DMS53 treated with DMSO at 0.1 percent for 48 hours (cell line): ENCODE results near the gene AHNAK.
A peak's percentile ranks its signal among the peaks of the same experiment; 100 is the strongest.
"Not testable (repeated sequence)": the region's sequence is repeated elsewhere in the genome, so short reads cannot be mapped to it uniquely, and the experiment has no call there.

Source experiments
- DNase-seq: peaks from one replicate; lab custom pipeline; 2025; ENCODE audit not compliant: unreplicated experiment; lab: John Stamatoyannopoulos, UW

Gene AHNAK

GRCh38 chr11:62552485-62553079, 6.0 kb upstream of the AHNAK start:
- no peak for DNase-seq

- DNase-seq: not testable (repeated sequence)
Measured at GRCh38 chr11:62550478-62550877, 3.9 kb upstream of the AHNAK start.

DNA sequence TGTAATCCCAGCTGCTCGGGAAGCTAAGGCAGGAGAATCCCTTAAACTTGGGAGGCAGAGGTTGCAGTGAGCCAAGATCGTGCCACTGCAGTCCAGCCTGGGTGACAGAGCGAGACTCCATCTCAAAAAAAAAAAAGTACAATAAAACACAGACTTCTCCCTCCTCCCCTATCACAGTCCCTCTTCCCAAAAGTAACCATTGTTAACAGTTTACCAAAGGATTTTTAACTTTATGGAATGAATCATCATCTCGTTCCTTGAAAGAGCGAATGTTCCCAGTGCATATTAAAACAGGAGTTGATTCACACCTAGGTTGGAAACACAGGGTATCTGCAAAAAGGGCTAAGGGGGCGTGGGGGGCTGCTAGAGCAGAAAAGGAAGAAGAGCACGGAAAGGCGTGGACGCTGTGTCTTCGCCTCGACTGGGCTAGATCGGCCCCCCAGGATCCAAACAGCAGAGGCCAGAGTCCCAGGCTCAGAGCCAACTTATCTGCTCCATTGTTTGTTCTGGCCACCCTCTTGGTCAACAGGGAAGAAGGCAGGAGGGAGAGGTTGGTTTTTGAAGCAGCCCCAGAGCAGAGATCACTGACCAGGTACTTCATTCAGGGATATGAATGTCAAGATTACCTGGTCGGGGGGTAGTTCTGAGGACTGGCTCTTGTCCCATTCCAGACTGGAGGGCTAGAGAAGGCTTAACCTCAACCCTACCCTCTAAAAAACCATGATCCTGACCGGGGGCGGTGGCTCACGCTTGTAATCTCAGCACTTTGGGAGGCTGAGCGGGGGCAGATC, 2.1 kb upstream of the AHNAK start:
- no peak for DNase-seq

DNA sequence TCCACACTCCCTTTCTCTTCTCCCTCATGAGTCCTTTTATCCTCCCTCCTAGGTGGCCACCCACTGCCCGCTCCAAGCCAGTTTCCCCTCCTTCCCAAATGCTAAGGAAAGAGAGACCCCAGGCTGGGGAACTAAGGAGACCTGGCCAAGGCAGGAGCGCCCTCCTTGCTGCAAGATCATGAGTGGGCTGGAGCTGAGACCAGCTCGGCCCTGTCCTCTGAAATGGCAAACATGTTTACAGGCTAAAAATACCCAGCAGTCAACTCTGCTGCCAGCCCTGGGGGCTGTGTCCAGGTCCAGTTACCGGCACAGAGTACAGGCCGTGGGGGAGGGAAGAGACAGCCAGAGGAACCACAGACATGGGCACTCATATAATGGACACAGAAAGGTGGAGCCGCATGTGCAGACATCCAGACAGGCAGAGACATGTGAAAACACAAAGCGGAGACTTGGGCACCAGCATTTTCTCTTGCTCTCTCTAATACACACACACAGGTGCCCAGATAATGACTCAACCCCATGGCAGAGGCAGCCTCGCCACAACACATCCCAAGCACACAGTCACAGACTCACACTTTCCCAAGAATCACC, 1.2 kb upstream of the AHNAK start:
- DNase-seq: no peak

- no peak for DNase-seq
Measured at GRCh38 chr11:62546929-62547625, 471 bp upstream of the AHNAK start.

DNA sequence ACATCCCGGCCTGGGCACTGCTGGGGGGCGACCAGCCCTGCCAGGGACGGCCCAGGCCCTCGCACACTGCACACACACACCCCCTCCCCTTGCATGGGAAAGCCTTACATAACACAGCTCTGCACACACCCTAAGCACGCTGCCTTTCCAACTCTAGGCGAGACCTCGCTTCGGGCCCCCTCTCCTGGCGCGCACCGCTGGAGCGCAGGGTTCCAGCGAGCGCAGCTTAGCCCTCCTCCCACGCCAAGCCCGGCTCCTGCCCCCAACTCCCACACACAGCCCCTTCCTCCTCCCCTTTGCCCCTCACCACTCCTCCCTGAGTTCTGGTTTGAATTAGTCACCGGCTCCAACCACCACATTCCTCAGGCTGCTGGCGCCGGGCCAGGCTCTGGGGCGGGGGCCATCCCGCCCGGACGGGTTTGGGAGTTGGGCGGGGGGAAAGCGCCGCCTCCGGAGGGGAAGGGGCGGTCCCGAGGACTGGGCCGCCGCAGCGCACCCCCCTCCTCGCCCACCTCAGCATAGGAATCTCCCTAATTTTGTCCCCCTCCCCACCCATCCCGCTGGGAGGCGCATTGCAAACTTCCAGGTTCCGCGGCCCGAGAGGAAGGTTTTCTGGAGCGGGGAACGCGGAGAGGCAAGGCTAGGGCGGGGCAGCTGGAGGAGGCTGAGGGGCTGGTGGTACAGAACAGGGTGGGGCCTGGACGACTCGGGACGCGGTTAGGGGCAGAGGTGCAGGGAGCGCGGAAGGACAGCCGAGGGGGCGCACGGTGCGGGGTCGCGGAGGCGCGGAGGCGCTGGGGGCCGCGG, 966 bp downstream of the AHNAK start:
- DNase-seq: no peak

DNA sequence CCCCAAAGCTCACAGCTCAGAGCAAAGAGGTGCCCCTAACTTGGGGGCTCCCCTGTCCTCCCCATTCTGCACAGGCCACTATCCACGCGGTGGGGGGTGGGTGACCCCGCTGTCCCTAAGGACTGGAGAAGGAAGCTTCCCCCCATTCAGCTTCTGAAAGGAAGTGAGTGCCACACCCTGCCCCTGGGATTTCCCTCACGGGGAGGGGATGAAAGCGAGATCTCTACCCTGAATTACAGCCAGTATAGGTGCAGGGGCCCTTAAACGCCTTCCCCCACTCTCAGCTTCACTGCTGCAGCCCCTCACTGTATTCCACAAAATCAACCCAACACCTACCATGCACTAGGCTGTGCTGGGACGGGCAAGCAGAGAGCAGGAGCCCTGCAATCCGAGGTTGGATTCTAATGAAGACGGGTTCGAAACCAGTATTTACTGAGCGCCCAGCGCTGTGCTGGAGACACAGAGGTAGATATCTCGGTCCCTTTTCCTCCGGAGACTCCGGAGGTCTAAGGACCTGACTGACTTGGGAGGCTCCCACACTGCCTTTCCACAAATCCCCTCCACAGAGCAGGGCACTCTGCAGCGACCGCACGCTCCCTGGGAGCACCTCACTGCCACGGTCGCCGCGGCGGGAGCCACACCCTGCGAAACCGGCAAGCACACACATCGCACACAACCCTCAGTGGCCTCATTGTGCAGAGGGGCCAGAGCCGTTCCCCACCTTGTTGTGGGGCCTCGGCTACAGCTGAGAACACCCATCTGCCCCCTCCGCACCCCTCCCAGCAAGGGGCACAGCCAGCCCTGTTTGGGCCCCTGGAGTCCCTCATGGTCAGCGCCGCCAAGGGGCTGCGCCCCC, 1.8 kb downstream of the AHNAK start:
- no peak for DNase-seq

GRCh38 chr11:62543680-62544444, 2.7 kb downstream of the AHNAK start:
- no peak for DNase-seq

DNA sequence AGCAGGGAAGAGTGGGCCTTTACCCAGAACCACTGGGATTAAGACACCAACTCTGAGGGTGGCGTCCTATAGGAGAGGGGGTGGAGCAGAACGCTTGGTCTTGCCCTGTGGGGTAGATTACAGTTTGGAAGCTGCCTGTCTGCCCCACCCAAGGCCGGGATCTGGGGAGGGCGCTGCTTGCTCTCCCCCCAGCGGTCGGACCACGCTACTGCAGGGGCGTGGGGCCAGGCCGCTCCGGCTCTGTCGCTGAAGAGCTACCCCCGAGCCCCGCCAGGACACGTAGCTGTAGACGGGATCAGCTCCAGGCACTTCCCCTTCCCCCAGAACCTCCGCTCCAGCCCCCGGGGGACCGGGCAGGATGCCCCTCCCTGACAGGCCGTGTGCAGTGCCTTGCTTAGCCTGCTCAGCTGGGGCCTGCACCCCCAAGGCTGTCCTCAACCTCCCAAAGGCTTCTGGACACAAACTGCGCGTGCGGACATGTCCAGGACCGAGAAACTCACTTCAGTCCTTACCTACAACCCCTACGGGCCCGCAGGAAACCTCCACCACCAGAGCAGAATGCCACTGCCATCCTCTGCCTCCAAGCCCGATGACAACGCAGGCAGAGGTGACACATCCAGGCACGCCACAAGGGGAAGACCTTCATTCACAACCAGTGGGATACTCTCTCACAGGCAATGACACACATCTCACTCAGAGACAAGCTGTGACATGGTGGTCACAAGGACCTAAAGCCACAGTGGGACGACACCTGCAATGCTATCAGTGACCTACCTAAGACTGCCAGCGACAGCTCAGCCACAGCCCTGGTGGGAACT, 3.6 kb downstream of the AHNAK start:
- peak; percentile 69 for DNase-seq

DNA sequence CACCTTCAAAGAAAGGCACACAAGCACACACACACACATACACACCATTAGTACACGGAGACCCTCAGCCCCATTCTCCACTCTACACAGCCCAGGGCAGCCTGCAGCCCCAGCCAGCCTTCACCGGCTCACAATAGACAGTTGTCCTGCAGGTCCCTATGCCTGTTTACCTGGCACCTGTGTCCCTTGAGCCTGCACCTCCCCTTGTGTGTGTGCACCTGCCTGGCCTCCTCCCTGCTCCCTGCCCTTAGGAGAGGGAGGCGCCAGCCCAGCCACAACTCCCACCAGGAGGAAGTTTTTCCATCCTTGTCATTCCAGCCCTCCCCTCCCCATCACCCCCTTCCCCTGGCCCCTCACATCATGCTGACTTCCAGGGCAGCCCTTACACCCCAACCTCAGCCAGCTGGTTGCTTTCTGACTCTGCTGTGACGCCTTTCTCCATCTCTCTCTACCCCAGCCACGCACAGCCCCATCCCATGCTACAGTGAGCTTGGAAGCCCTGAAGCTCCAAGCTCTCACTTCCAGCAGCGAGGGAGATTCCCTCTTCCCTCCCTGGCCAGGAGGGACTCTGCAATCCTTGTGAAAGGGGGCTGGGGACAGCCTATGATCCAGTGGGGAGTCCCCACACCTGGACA, 4.4 kb downstream of the AHNAK start:
- DNase-seq: peak; percentile 70

DNA sequence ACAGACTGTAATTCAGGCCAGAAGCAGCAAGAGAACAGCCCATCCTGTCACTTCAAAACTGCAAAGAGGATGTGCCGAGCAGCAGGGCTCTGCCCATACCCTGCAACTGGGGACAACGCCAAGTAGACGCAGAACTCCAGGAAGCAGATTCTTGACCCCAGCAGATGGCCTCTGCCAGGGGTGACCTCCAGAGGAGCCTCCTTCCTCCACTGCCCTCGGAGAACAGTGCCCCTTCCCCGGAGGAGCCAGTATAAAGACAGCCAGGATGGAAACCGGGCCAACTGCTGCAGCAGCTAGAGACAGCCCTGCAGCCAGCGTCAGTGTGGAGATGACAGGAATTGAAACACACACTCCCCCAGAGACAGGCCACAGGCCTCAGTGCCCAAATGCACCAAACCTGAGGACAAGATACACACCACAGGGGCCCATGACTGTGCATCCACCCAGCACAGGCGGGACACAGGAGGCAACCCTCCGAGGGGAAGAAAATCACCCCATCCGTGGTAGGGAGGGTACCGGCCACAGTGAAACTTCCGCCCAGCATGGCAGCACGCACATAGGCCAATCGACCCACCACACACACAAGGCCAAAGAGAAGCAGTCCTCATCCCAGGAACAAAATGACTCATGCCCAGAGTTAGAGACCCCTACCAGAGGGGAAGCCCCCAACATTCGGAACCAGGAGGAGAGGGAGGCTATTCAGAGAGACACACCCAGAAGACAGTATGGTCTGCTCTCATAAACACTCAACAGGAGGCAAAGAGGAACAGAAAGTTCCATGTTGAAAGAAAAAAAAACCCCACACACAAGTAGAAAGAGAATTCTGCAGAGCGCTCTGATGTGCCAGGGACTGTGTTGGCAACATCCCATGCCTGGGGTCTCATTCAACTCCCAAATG, 5.6 kb downstream of the AHNAK start:
- DNase-seq: no peak

DNA sequence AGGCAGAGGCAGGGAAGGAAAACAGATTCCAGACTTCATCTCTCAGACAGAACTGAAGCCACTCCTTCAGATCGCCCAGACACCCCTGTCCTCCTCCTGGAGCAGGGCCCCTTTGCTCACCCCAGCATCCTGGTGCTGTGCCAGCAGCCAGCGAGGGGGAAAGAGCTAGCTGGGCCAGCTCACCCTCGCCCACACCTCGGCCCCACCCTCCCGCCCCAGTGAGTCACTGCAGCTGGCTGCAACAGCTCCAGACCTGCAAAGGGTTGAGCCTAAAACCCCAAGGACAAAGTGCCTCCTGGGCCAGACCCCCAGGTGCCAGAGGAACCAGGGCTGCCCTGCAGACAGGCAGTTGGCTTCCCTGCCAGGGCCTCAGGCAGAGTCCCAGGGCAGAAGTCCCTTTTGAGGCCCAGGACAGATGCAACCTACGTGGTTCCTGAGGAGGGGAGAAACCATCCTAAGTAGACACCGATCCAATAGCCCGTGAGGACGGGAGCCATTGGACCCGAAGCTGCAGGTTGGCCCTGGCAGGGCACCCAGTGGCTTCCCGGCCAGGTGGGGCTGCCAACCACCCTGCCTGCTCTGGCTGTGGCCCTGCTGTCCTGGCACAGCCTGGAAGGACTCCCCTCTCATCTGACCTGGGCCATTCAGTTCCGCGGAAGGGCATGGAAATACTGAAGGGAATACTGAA, 7.2 kb downstream of the AHNAK start:
- DNase-seq: peak; percentile 79

DNA sequence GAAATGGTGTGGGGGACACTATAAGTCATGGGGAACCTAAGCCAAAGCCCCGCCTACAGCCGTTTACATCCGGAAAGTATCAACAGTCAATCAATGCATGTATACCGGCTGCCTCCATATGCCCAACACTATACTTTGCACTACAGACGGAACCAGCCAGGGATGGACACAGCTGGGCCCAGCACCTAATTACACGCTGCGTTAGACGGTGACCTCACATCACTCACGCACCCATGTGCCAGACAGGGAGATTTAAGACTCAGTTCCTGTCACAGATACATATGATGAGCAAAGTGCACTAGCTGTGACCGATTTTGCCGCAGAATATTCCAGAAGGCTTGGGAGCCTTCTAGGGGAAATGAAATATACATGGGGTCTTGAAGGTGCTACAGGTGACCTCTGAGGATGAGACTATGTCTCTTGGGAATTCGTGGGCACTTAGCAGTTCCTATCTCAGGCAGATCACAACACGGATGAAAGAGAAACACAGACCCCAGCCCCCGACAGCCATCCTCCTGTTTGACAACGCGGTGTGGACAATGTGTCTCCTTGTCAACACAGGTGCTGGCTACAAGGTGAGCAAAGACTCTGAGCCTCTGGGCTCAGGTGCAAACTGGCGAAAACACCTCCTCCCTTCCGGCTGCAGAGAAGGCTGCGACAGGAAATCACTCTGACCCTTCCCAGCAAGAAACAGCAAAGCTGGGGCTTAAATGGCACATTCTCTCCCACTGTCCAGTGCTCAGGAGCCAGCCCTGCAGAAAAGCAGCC, 8.0 kb downstream of the AHNAK start:
- DNase-seq: peak; percentile 79

DNA sequence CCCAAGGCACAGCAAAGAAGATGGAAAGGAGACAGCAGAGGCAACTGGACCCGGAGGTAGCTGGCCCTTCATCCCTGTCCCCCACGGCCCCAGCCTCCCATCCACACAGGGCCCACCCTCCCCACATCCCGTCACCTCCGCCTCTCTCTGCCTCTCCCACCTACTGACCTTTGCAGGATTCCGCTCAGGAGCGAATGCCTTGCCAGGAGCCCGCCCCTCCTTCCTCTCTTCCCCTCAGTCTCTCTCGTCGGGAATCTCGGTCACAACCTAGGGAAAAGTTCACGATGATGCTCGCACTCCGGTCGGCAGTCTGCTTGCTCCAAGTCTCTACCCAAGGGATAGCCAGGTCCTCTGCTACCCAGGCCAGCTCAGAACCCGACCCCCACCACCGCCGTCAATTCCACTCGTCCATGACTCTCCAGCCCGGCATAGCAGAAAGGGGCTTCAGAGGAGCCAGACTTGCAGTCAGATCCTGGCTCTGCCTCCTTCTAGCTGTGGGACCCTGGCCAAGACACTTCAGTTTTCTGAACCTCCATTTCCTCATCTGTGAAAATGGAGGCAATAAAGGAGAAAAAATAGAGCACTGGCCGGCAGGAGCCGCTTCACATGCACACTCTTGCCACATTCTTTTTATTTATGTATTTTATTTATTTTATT, 10.2 kb downstream of the AHNAK start:
- DNase-seq: peak; percentile 57

GRCh38 chr11:62535802-62536201, 10.8 kb downstream of the AHNAK start:
- DNase-seq: no peak
